PFSK-1 (cell line): ENCODE results near the gene PTPRK.
A peak's percentile ranks its signal among the peaks of the same experiment; 100 is the strongest.

Experiments
- FOXP2 ChIP-seq: optimal IDR thresholded peaks from 2 replicates; pipeline ENCODE3; 2011; ENCODE audit warnings: borderline replicate concordance, control low read depth, inconsistent platforms; ENCODE audit not compliant: insufficient read depth; ENCODE audit errors: extremely low read length, extremely low read depth
- POLR2AphosphoS5 ChIP-seq: IDR thresholded peaks from 2 replicates; pipeline ENCODE4 v1.6.1; 2012; ENCODE audit warnings: low read depth, mild to moderate bottlenecking, control low read depth, low read length, moderate library complexity
- REST ChIP-seq, 2 experiments: IDR thresholded peaks; 2 replicates each; pipeline versions ENCODE4 v1.6.1 to v1.8.0; 2011 to 2012; ENCODE audit warnings: low read depth in 2 of 2, low read length in 2 of 2, control low read depth in 1 of 2, inconsistent platforms in 1 of 2, mild to moderate bottlenecking in 1 of 2, moderate library complexity in 1 of 2; ENCODE audit not compliant: insufficient read depth in 1 of 2
- SIN3A ChIP-seq: IDR thresholded peaks from 2 replicates; pipeline ENCODE4 v1.6.1; 2012; ENCODE audit warnings: mild to moderate bottlenecking, low read length, moderate library complexity, borderline replicate concordance; ENCODE audit not compliant: insufficient read depth
- TAF1 ChIP-seq: IDR thresholded peaks from 2 replicates; pipeline ENCODE4 v1.6.1; 2012; ENCODE audit warnings: low read length, control low read depth, borderline replicate concordance; ENCODE audit not compliant: insufficient read depth

Gene PTPRK

GRCh38 chr6:128519931-128520435 lies 416 bp downstream of the PTPRK start:
- no peak for TF ChIP-seq FOXP2
- TF ChIP-seq TAF1 = no peak
- no peak for TF ChIP-seq SIN3A
- no peak for TF ChIP-seq REST (IDR thresholded peaks at IDR 0.05; ENCODE audit: insufficient read depth in 1 of 2, low read depth in 2 of 2, low read length in 2 of 2)
- TF ChIP-seq POLR2AphosphoS5 = no peak

GRCh38 chr6:128519132-128519930 lies 1.1 kb downstream of the PTPRK start:
- no peak for TF ChIP-seq REST (IDR thresholded peaks at IDR 0.05; ENCODE audit: insufficient read depth in 1 of 2, low read depth in 2 of 2, low read length in 2 of 2)
- peak; percentile 50; the same call in 1 of the 2 replicates for TF ChIP-seq SIN3A
- no peak for TF ChIP-seq POLR2AphosphoS5
- TF ChIP-seq FOXP2 = no peak
- no peak for TF ChIP-seq TAF1

- no peak for TF ChIP-seq TAF1
- TF ChIP-seq FOXP2 = no peak
- no peak for TF ChIP-seq REST (IDR thresholded peaks at IDR 0.05; ENCODE audit: insufficient read depth in 1 of 2, low read depth in 2 of 2, low read length in 2 of 2)
- no peak for TF ChIP-seq SIN3A
- TF ChIP-seq POLR2AphosphoS5 = no peak
Measured at GRCh38 chr6:128518434-128519131, 1.8 kb downstream of the PTPRK start.

- TF ChIP-seq TAF1 = no peak
Measured at GRCh38 chr6:128517124-128517523, 3.3 kb downstream of the PTPRK start.

GRCh38 chr6:128516514-128516898 lies 3.9 kb downstream of the PTPRK start:
- TF ChIP-seq SIN3A = no peak
- no peak for TF ChIP-seq FOXP2
- TF ChIP-seq POLR2AphosphoS5 = no peak
- no peak for TF ChIP-seq REST (IDR thresholded peaks at IDR 0.05; ENCODE audit: insufficient read depth in 1 of 2, low read depth in 2 of 2, low read length in 2 of 2)
- no peak for TF ChIP-seq TAF1
